Measurements from ENCODE around the gene ZNF613. TPM values are rescaled to one million over a fixed set of nuclear protein-coding genes. Genes with fewer than 3 reads are reported as not detected.
A peak's percentile ranks its signal among the peaks of the same experiment; 100 is the strongest.

Gene ZNF613
- total RNA-seq, 1 donor from 2014 or later = 6.8 TPM

DNA sequence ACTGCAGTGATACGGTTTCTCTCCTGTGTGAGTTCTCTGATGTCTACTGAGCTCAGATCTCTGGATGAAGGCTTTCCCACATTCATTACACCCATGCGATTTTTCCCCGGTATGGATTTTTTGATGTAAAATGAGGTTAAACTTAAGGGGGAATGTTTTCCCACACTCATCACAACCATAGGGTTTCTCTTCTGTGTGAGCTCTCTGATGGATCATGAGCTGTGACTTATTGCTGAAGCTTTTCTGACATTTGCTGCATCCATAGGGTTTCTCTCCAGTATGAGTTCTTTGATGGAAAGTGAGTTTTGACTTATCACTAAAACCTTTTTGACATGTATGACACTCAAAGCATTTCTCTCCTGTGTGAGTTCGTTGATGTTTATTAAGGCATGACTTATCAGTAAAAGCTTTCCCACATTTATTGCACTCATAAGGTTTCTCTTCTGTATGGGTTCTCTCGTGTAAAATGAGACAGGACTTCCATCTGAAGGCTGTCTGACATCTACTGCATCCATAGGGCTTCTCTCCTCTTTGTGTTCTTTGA, 11.9 kb upstream of the ZNF613 start:
- no peak overlapping the region for H3K4me3 ChIP-seq (ENCODE audit: low read depth, low read length)
- no peak for DNase-seq (ENCODE audit: low read depth)
- TF ChIP-seq, protein P1, sequence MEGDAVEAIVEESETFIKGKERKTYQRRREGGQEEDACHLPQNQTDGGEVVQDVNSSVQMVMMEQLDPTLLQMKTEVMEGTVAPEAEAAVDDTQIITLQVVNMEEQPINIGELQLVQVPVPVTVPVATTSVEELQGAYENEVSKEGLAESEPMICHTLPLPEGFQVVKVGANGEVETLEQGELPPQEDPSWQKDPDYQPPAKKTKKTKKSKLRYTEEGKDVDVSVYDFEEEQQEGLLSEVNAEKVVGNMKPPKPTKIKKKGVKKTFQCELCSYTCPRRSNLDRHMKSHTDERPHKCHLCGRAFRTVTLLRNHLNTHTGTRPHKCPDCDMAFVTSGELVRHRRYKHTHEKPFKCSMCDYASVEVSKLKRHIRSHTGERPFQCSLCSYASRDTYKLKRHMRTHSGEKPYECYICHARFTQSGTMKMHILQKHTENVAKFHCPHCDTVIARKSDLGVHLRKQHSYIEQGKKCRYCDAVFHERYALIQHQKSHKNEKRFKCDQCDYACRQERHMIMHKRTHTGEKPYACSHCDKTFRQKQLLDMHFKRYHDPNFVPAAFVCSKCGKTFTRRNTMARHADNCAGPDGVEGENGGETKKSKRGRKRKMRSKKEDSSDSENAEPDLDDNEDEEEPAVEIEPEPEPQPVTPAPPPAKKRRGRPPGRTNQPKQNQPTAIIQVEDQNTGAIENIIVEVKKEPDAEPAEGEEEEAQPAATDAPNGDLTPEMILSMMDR (IDR thresholded peaks at IDR 0.05; ENCODE audit: insufficient read depth, low read length, severe bottlenecking) = no peak
- no peaks in the 10 kb centered on the region for H3K36me3 ChIP-seq (ENCODE audit: control insufficient read depth, insufficient read depth, low read length)
- H3K27me3 ChIP-seq (ENCODE audit: control insufficient read depth, insufficient read depth, low read length) = no peaks in the 10 kb centered on the region
- no peak for FAIRE-seq

DNA sequence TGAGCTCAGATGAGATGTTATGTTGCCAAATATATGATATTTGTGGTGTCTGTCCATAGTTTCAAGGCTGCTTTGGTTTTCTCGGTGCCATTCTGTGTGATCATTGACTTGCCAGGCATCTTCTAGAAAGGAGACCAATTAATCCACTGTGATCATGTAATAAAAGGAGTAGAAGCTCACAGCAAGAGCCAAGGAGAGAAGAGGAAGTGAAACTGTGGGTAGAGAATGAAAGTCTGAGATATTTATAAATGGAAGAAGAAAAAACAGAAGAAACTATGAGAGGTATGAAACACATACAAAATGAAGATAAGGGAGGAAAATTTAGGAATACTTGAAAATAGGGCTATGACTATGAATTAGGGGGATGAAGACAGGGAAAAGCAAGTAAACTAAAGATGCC, 11.1 kb upstream of the ZNF613 start:
- Histone ChIP-seq H3K27me3 (ENCODE audit: control insufficient read depth, insufficient read depth, low read length) (no peaks in the 10 kb centered on the region), H3K4me3 (ENCODE audit: low read depth, low read length) (no peak overlapping the region), H3K36me3 (ENCODE audit: control insufficient read depth, insufficient read depth, low read length) (no peaks in the 10 kb centered on the region)
- FAIRE-seq (no peak), DNase-seq (ENCODE audit: low read depth) (no peak)
- TF ChIP-seq, protein P1 (IDR thresholded peaks at IDR 0.05; ENCODE audit: insufficient read depth, low read length, severe bottlenecking) = no peak

DNA sequence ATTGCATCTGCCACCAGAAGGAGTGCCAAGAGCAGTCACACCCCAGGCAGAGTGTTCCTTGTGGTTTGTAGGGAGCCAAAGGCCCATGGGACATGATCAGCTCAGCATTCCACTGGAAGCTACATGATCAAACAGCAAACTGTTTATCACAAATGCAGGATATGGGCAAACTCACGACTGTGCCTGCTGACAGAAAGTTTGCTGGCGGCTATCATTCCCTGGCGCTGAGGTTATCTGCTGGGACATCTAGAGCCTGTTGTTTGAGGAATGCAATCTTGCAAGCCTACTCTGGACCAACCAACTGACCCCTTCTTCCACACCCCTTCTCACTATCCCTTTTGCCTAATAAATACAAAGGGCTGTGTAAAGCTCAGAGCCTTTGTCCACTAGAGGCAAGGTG, 7.7 kb upstream of the ZNF613 start:
- Histone ChIP-seq H3K4me3 (ENCODE audit: low read depth, low read length) (no peak overlapping the region), H3K27me3 (ENCODE audit: control insufficient read depth, insufficient read depth, low read length) (no peaks in the 10 kb centered on the region), H3K36me3 (ENCODE audit: control insufficient read depth, insufficient read depth, low read length) (no peaks in the 10 kb centered on the region)
- no peak for DNase-seq (ENCODE audit: low read depth)
- TF ChIP-seq, protein P1 (IDR thresholded peaks at IDR 0.05; ENCODE audit: insufficient read depth, low read length, severe bottlenecking) = no peak
- FAIRE-seq = no peak

DNA sequence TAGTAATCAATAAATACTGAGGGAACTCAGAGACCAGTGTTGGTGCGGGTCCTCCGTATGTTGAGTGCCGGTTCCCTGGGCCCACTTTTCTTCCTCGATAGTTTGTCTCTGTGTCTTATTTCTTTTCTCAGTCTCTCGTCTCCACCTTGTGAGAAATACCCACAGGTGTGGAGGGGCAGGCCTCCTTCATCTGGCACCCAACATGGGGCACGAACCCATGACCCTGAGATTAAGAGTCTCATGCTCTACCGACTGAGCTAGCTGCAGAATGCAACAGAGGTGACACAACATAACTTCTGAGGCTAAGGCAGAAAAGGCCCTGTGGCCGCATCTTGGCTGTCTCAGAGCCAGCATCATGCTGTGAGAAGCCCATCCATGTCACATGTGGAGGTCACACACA, 5.3 kb upstream of the ZNF613 start:
- no peak for DNase-seq (ENCODE audit: low read depth)
- H3K4me3 ChIP-seq (ENCODE audit: low read depth, low read length) = no peak overlapping the region
- no peak for FAIRE-seq
- H3K27me3 ChIP-seq (ENCODE audit: control insufficient read depth, insufficient read depth, low read length) = no peaks in the 10 kb centered on the region
- TF ChIP-seq, protein P1 (IDR thresholded peaks at IDR 0.05; ENCODE audit: insufficient read depth, low read length, severe bottlenecking) = no peak
- H3K36me3 ChIP-seq (ENCODE audit: control insufficient read depth, insufficient read depth, low read length) = no peaks in the 10 kb centered on the region

DNA sequence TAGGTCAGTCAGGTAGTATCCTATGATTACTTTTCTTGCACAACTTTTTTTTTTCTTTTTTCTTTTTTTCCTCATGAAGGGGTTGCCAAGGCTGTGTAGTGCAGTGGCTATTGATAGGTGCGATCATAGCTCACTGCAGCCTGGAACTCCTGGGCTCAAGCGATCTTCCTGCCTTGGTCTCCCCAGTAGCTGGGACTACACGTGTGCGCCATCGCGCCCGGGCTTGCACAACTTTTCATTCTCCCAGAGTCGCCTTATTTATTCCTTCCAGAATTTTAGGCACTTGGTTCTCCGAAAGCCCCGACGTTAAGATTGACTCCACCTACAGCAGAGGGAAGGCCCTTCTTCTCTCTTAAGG, 867 bp upstream of the ZNF613 start:
- H3K36me3 ChIP-seq (ENCODE audit: control insufficient read depth, insufficient read depth, low read length) = peaks cover 1% of the 10 kb centered on the region
- H3K27me3 ChIP-seq (ENCODE audit: control insufficient read depth, insufficient read depth, low read length) = no peaks in the 10 kb centered on the region
- DNase-seq (ENCODE audit: low read depth) (no peak), FAIRE-seq (no peak)
- TF ChIP-seq, protein P1 (IDR thresholded peaks at IDR 0.05; ENCODE audit: insufficient read depth, low read length, severe bottlenecking) = no peak
- H3K4me3 ChIP-seq (ENCODE audit: low read depth, low read length) = peak overlapping the region; percentile 64

DNA sequence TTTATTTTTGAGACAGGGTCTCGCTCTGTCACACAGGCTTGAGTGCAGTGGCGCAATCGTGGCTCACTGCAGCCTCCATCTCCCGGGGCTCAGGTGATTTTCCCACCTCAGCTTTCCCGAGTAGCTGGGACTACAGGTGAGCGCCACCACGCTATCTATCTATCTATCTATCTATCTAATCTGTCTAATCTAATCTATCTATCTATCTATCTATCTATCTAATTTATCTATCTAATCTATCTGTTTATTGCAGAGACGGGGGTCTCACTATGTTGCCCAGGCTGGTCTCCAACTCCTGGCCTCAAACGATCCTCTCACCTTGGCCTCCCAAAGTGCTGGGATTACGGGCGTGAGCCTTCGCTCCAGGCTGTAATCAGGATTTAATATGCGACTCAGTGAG, 587 bp downstream of the ZNF613 start:
- Histone ChIP-seq H3K27me3 (ENCODE audit: control insufficient read depth, insufficient read depth, low read length) (no peaks in the 10 kb centered on the region), H3K36me3 (ENCODE audit: control insufficient read depth, insufficient read depth, low read length) (peaks cover 2% of the 10 kb centered on the region), H3K4me3 (ENCODE audit: low read depth, low read length) (peak overlapping the region; percentile 64)
- TF ChIP-seq, protein P1 (IDR thresholded peaks at IDR 0.05; ENCODE audit: insufficient read depth, low read length, severe bottlenecking) = no peak
- DNase-seq (ENCODE audit: low read depth) (no peak), FAIRE-seq (no peak)
